GM18499 (cell line): ENCODE measurements around the gene TATDN2.

ENCODE experiments used
- ATAC-seq: cut with Tn5 transposase; IDR thresholded peaks from one replicate; pipeline ENCODE4 v1.9.1; 2021; ENCODE audit warnings: moderate number of reproducible peaks; ENCODE audit not compliant: insufficient read depth, unreplicated experiment

The TATDN2 gene

DNA sequence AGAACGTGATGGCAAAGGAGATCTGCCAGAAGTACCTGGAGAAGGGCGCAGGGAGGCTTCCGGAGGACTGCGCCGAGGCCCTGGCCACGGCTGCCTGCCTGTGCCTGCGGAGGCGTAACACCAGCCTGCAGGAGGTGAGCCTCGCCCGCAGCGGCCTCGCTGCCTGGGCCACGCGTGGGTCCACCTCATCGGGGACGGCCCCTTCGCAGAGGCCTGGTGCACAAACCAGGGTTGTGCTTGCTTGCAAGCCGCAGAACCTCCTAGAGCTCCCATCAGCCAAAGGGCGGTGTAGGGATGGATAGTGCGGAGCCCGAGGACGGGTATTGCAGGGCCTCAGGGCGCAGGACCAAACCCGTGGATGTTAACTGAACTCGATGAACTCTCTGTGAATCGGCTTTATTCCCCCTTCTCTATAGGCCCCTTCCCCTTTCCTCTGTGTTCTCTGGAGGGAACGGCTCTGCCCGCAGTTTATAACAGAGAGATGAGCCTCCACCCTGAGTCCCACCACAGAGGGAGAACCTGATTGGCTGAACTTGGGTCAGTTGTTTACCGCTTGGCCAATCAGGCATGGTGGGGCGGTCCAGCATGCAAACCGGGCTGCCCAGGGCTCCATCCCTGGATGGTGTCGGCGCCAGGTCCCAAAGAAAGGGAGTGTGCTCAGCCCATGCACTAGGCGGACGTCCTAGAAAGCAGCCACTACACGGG lies 13.6 kb upstream of the TATDN2 start:
- no peak for ATAC-seq

DNA sequence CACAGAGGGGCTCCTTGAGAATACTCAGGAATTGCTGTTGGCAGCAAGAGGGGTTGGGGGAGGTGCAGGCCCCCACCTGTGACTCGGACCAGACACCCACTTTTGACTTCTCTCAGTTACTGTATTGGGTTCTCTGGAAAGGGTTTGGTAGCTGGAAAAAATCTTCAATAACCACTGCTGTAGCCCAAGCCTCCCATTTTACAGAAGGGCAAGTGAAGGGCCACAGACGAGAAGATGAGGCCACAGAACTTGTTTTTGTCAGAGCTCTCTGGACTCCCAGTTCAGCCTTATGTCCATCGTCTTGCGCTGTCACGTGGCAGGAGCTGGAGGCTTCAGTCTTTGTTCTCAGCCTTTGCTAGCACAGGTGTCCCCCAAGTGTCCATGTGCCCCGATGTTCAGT lies 12.7 kb upstream of the TATDN2 start:
- no peak for ATAC-seq

DNA sequence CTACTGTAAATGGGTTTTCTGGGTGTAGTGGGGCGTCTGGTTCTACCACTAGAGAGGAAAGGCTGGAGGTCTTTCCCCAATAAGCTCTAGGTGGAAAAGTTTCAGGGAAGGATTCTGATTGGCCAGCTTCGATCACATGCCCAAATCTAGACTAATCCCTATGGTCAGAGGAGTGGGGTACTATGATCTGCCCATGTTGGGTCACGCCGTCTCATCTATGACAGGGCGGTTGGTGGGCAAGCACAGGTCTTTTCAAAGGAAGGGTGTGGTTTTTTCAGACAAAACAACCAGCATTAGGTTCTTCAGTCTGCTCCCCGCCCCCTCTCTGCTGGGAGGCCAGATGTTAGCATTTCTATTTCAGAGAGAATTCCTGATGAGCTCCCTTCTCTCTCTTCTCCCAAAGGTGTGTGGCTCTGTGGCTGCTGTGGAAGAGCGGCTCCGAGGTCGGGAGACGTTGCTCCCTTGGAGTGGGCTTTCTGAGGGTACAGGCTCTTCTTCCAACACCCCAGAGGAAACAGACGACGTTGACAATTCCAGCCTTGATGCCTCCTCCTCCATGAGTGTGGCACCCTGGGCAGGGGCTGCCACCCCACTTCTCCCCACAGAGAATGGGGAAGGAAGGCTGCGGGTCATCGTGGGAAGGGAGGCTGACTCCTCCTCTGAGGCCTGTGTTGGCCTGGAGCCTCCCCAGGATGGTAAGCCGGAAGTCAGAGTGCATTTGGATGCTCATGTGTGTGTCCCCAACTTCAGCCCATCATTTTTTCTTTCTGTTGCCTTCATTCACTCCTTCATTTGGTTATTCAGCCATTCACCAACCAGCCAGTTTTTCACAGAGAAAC lies 9.7 kb upstream of the TATDN2 start:
- no peak for ATAC-seq

DNA sequence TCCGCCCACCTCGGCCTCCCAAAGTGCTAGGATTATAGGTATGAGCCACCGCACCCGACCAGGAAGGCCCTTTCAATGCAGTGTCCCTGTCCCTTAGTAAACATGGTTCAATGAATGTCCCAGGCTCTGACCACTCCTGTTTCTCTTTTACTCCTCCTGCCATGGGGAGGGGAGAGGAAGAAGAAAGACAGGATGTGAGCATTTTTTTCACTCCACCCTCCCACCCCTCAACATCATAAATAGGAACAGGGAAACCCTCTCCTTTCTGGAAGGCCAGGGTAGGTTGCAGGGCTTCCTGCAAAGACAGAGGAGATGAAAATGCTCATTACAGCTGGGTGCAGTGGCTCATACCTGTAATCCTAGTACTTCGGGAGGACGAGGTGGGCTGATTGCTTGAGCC lies 7.5 kb upstream of the TATDN2 start:
- no peak for ATAC-seq

DNA sequence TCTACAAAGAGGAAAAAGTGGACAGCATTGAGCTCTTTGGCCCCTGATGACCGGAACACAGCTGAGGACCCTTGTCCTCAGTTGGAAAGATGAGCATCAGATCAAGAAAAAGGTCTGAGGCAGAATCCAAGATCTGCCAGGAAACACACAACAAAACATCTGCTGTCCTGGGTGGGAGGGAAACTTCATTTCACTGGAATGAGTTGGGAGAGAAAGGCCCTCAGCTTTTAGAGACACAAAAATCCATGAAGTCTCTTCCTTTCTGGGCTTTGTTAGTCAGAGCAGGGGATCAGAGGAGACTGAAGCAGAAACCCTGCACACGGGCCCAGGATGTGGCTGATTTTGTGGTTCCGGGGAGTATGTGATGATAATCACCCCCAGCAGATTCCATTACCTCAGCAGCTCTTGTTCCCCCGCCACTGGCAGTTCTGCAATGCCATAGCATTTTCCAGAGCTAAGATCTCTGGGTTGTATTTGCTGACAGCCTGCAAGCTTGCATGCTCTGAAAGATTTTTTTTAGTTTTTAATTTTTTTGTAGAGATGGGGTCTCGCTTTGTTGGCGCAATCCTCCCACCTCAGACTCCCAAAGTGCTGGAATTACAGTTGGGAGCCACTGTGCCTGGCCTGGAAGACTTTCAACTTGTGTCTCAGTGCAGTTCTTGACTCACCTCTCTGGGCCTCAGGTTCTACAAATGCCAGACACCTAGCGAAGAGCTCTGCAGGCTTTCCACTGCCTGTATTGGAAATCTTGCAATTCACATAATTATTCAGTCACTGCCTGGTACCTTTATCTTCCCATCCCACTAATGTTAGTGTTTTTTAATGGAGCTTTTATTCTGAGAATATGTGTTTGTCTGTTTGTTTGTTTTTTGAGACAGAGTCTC lies 5.8 kb upstream of the TATDN2 start:
- no peak for ATAC-seq

DNA sequence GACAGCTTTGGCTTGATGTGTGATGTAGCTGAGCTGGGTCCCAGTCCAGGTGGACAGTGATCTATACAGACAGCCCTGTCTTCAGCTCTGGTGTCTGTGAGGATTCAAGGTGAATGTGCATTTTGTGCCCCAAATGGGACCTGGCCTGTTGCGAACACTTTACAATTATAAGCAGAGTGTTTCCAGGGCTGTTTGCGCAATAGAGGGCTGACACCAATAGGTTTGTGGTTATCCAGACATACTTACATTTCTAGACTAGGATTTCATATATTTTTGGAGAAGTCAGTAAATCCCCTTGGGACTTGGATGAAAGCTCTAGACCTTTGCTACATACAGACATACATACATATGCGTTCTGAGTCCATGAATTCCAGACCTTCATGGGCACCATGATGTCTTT lies 4.2 kb upstream of the TATDN2 start:
- ATAC-seq, result no peak

DNA sequence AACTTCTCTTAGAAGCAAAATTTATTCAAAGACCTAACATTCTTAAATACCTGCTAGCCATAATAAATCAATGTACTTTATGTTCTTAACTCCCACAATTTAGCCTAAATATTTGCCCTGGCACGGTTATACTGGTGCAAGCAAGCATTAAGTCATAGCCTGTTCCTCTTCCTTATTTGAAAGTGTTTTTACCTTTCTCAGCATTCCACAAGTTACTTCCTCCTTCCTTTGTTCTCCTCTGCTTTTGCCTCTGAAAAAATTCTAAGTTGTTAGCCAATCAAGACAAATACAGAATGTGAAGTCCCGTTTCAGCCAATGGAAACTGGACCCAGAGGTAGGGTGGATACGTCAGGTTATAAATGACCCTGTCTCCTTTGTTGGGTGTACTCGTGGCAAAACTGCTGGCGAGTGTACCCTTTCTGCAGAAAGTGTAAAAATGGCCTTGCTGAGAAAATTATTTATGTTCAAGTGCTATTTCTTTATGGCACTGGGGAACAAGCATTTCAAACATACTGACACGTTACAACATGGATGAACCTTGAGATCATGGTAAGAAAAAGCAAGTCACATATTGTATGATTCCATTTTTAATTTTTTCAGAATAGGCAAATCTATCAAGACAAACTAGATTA lies 3.1 kb upstream of the TATDN2 start:
- no peak for ATAC-seq

DNA sequence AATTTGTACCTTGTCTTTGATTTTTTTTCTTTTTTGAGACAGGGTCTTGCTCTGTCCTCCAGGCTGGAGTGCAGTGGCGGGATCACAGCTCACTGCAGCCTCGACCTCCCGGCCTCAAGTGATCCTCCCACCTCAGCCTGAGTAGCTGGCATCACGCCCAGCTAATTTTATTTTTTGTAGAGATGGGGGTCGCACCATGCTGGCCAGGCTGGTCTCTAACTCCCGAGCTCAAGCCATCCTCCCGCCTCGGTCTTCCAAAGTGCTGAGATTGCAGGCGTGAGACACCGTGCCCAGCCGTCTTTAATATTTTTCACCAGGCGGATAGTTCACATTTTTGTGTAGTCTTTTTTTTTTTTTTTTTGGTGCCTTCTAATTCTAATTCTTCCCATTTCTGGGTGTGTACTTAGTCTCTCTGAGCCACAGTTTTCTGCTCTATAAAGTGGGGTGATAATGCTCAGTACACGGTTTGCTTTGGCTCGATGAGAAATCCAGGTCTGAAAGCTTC lies 528 bp upstream of the TATDN2 start:
- ATAC-seq, result no peak

DNA sequence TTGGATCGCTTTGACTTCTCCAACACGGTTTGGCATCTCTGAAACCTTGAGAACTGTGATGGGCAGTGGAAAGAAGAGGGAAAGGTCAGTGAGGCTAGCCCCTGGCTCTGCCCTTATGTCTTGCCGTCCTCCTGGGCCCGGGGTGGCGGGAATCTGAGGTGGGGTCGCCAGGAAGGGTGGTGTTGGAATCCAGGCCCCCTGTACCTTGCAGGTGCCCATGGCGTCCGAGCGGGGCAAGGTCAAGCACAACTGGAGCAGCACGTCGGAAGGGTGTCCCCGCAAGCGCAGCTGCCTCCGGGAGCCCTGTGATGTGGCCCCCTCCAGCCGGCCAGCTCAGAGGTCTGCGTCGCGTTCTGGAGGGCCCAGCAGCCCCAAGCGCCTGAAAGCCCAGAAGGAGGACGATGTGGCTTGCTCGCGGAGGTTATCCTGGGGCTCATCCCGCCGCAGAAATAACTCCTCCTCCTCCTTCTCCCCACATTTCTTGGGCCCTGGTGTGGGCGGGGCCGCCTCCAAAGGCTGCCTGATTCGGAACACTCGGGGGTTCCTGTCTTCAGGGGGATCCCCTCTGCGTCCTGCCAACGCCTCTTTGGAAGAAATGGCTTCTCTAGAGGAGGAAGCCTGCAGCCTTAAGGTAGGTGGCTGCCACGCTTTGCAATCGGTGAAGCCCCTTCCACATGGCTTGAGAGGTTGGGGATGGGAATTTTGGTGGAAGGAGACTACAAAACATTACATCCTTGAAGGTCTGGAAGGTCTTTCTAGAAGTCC lies 907 bp downstream of the TATDN2 start:
- ATAC-seq, result no peak

DNA sequence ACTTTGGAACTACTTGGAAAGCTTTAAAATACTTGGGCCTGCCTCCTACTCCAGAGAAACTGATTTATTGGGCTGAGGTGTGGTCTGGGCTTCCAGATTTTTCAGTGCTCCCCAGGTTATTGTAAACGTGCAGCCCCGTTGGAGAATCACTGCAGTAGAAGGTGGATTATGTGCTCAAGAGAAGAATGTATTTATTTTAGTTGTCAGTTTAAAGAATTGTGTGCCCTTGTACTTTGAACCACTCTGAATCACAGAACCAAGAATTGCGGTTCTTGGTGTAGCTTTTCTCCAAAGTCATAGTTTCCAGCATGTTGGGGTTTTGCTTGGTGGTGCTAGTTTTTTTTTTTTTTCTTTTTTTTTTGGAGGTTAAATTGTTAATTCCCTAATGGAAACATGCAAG lies 1.6 kb downstream of the TATDN2 start:
- no peak for ATAC-seq

DNA sequence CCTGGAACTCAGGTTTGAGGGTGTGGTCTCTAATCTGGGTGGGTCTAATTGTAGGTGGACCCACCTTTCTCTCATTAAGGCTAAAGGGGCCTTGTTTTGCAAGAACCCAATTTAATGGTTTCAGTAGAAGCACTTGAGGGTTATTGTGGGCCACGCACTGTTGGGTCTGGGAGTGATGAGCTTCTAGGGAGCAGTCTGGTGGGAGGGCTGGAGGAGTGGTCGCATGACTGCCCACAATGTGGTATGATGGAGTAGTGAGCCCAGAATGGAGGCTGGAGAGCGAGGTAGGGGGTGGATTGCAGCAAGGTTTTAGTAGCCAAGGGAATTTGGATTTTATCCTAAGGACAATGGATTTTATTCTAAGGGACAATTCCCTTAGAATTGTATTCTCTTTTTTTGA lies 2.7 kb downstream of the TATDN2 start:
- no peak for ATAC-seq

DNA sequence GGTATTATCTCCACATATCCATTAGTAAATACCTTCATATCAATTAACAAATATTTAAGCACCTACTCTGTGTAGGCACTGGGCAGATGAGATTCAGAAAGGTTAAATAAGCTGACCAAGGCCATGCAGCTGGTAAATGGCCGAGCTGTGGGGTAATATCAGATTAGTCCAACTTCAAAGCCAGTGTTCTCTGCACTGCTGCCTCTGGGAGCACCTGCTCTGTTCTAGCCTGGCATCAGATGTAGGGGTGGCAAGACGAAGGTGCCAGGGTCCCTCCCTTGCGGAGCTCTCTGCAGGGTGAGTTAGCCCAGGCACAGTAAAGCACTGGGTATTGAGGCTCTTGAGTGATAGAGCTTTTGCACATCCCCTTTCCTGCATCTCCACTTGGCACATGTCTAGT lies 5.5 kb downstream of the TATDN2 start:
- ATAC-seq, result no peak

DNA sequence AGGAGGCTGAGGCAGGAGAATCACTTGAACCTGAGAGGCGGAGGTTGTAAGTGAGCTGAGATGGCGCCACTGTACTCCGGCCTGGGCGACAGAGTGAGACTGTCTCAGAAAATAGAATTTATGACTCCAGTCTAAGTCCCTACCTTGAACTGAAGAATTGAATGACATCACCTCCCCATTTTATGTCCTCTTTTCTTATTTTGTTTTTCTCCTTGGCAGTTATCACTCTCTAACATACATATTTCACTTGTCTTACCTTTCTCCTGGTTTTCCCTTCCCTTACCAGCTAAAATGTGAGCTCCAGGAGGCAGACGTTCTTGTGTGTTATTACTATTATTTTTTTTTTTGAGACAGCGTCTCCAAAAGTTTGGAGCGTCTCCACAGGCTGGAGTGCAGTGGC lies 7.6 kb downstream of the TATDN2 start:
- no peak for ATAC-seq

DNA sequence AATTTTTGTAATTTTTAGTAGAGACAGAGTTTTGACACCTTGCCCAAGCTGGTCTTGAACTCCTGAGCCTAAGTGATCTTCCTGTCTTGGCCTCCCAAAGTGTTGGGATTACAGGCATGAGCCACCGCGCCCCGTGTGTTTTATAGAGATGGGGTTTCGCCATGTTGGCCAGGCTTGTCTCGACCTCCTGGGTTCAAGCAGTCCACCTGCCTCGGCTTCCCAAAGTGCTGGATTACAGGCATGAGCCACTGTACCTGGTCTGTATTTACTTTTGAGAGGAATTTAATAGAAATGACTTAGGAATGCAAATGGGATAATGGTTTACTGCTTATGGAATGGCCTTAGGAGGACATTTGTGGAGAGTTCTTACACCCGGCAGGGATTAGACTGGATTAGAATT lies 10.8 kb downstream of the TATDN2 start:
- no peak for ATAC-seq

DNA sequence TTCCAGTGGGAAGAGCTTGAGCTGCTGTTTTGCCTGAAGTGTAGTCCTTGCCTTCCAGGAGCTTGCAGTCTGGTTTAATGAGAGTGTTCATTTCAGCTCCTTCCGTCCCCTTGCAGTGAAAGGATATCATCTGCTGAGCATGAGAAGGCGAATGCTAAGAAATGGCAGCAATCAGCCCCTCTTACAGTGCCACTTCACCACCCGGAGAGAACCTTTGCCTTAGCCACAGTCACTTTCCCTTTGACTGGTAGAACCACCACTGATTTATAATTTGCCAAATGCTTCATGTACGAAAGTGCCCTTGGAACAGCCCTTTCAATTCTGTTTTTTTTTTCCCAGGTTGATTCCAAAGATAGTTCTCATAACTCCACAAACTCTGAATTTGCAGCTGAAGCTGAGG lies 11.5 kb downstream of the TATDN2 start:
- no peak for ATAC-seq

DNA sequence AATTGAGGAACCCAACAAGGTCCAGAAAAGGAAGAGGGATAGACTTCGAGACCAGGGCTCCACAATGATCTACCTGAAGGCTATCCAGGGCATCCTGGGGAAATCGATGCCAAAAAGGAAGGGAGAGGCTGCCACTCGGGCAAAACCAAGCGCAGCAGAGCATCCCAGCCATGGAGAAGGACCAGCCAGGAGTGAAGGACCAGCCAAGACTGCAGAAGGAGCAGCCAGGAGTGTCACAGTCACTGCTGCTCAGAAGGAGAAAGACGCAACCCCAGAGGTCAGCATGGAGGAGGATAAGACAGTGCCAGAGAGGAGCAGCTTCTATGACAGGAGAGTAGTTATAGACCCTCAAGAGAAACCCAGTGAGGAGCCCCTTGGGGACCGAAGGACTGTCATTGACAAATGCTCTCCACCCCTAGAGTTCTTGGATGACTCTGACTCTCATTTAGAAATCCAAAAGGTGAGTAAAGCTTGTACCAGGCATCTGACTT lies 12.0 kb downstream of the TATDN2 start:
- ATAC-seq, result no peak

DNA sequence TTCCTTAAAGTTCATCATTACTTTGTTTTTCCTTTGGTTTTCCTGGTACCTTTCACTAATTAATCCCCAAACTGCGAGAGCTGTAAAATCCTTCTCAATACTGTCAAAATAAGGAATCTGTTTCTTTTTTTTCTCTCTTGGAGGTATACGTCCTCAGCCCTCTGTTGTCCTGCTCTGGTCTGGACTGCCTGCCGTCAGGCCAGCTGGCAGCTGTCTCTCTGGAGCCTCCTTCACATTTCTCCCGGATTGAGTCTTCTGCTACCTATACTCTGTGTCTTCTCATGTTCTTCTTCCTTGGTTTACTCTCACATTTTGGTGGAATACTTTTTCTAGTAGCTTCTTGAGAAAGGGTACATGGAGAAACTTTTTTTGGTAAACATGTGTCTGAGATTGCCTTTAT lies 13.8 kb downstream of the TATDN2 start:
- no peak for ATAC-seq

DNA sequence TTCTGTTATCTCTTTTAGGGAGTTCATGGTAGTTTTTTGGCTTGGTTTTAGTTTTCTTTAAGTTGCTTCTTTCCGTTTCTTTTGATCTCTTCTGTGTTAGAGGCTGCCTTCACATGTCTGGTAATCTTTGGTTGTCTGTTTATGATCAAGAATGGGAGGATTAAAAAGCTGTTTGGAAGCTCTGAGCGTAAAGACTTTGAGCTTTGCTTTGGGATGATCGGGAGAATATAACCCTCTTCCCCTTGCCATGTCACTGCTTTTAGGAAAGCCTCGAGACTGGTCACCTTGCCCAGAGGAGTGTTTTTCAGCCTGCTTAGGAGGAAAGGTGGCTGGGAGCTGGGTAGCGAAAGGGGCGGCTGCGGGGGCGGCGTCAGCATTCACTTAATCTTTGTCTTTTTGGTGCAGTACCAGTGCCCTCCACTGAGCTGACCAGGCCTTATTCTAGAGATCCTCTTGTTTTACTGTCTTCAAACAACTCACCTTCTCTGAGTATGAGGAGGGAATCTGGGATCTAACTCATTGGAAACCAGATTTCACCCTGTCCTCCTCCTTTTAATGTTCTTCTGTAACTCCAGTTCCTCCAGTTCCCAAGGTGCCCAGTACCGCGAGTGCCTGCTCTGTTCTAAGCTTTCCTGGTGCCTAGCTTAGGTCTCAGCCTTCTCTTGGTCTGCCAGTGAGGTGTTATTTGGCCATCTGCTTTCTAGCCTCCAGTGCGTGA lies 15.5 kb downstream of the TATDN2 start:
- ATAC-seq, result no peak

DNA sequence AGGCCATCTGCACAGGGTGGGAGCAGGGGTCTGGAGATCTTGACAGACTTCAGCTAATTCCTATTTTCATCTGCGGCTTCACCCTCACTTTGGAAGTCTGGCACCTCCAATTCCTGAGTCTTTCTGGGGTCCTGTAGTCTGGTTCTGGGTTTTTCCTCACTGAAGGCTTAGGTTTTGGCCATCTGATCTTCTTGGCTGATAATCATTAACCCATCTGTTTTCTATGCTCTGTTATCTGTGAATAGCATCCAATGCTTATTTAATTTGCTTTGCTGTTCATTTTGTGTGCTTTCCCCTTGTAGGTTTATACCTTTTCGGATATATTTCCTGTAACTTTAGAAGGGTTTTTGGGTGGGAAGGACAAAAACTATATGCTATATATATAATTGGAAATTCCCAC lies 17.6 kb downstream of the TATDN2 start:
- ATAC-seq, result no peak
